ENCODE results near the gene TRABD2B. TPM values are rescaled to one million over a fixed set of nuclear protein-coding genes. Genes with fewer than 3 reads are reported as not detected.

TRABD2B gene
- total and polyA plus RNA-seq, 2 experiments from 2014 or later: 1.6 to 2.0 TPM

DNA sequence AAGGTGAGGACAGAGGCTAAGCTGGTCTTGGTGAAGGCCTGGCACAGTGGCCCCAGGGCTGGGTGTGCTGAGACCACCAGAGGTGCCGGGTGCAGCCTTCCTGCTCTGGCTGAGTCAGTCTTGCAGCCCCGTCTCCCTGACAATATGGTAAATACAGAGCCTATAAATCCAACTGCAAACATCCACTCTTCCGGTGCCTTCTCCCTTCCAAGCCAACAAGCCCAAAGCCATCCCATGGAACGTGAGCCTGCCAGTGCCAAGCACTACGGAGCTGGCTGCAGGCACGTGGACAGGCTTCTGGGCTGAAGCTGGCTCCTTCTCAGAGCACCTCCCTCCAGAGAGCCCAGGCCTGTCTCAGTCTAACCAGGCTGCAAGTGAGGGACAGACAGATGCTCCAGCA, 70.0 kb downstream of the TRABD2B start (continued):
- TF ChIP-seq JUNB (IDR thresholded peaks at IDR 0.05; ENCODE audit: unreplicated experiment) (no peak), CTCF (conservative IDR thresholded peaks at IDR 0.05; ENCODE audit: low read depth in 2 of 2) (no peak)

- no peak overlapping the region for H3K27ac Mint-ChIP-seq
- no peak overlapping the region for H2AFZ ChIP-seq
- no peak for ATAC-seq
- no peaks in the 10 kb centered on the region for H3K79me2 ChIP-seq (replicated peaks; ENCODE audit: insufficient read depth)
- H3K9me3 Mint-ChIP-seq: no peaks in the 10 kb centered on the region
- 0 out of 2 replicates have a peak, but pooled peaks cover 4% of the 10 kb centered on the region for H3K4me1 ChIP-seq (ENCODE audit: insufficient read depth)
- no peak overlapping the region for H3K4me3 ChIP-seq
- no peaks in the 10 kb centered on the region for H3K27me3 ChIP-seq (ENCODE audit: insufficient read depth)
- H3K27ac ChIP-seq (ENCODE audit: low read depth): no peak overlapping the region
- no peaks in the 10 kb centered on the region for H3K9me2 ChIP-seq (ENCODE audit: insufficient read depth)
- no peak overlapping the region for H3K4me3 Mint-ChIP-seq
- H3F3A ChIP-seq (replicated peaks; ENCODE audit: low read depth): no peaks in the 10 kb centered on the region
- H3K4me1 Mint-ChIP-seq: peaks cover 9% of the 10 kb centered on the region; the same call in 1 of the 3 replicates
- DNase-seq (ENCODE audit: low spot score): no peak
- H3K27me3 Mint-ChIP-seq (ENCODE audit: insufficient read depth, low read depth, poor library complexity): no peaks in the 10 kb centered on the region
- TF ChIP-seq CREB1 (CRISPR knock-in tag; IDR thresholded peaks at IDR 0.05; ENCODE audit: low read depth) (no peak), ZNF114 (CRISPR knock-in tag; IDR thresholded peaks at IDR 0.05) (no peak)
- no peak overlapping the region for H3K4me2 ChIP-seq
- H3K36me3 ChIP-seq (ENCODE audit: insufficient read depth): no peaks in the 10 kb centered on the region
- peaks cover 4% of the 10 kb centered on the region; the same call in 1 of the 2 replicates for H4K20me1 ChIP-seq (replicated peaks; ENCODE audit: insufficient read depth)
- H3K36me3 Mint-ChIP-seq (ENCODE audit: low read depth): no peaks in the 10 kb centered on the region
Observed at GRCh38 chr1:47926461-47926999, 70.7 kb downstream of the TRABD2B start.

GRCh38 chr1:47924270-47925048, 72.7 kb downstream of the TRABD2B start:
- Histone ChIP-seq H3K4me2 (no peak overlapping the region), H2AFZ (no peak overlapping the region), H3F3A (replicated peaks; ENCODE audit: low read depth) (no peaks in the 10 kb centered on the region), H3K4me1 (ENCODE audit: insufficient read depth) (no peaks in the 10 kb centered on the region), H3K79me2 (replicated peaks; ENCODE audit: insufficient read depth) (no peaks in the 10 kb centered on the region), H3K9me2 (ENCODE audit: insufficient read depth) (no peaks in the 10 kb centered on the region), H3K4me3 (no peak overlapping the region), H3K27ac (ENCODE audit: low read depth) (no peak overlapping the region), H3K36me3 (ENCODE audit: insufficient read depth) (no peaks in the 10 kb centered on the region), H4K20me1 (replicated peaks; ENCODE audit: insufficient read depth) (no peaks in the 10 kb centered on the region), H3K27me3 (ENCODE audit: insufficient read depth) (no peaks in the 10 kb centered on the region)
- DNase-seq (ENCODE audit: low spot score): no peak
- Mint-ChIP-seq H3K27ac (no peak overlapping the region), H3K4me1 (peaks cover 3% of the 10 kb centered on the region; the same call in 1 of the 3 replicates), H3K36me3 (ENCODE audit: low read depth) (no peaks in the 10 kb centered on the region), H3K9me3 (no peaks in the 10 kb centered on the region), H3K27me3 (ENCODE audit: insufficient read depth, low read depth, poor library complexity) (no peaks in the 10 kb centered on the region), H3K4me3 (no peak overlapping the region)
- peak; percentile 80 for ATAC-seq
- TF ChIP-seq, protein P1, sequence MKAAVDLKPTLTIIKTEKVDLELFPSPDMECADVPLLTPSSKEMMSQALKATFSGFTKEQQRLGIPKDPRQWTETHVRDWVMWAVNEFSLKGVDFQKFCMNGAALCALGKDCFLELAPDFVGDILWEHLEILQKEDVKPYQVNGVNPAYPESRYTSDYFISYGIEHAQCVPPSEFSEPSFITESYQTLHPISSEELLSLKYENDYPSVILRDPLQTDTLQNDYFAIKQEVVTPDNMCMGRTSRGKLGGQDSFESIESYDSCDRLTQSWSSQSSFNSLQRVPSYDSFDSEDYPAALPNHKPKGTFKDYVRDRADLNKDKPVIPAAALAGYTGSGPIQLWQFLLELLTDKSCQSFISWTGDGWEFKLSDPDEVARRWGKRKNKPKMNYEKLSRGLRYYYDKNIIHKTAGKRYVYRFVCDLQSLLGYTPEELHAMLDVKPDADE (IDR thresholded peaks at IDR 0.05): no peak
- no peak for TF ChIP-seq STAT1 (IDR thresholded peaks at IDR 0.05; ENCODE audit: unreplicated experiment)
- no peak for TF ChIP-seq EZH2 (IDR thresholded peaks at IDR 0.05; ENCODE audit: low read depth, unreplicated experiment)
- no peak for TF ChIP-seq ZNF114 (CRISPR knock-in tag; IDR thresholded peaks at IDR 0.05)
- no peak for TF ChIP-seq JUNB (IDR thresholded peaks at IDR 0.05; ENCODE audit: unreplicated experiment)
- no peak for TF ChIP-seq CREB1 (CRISPR knock-in tag; IDR thresholded peaks at IDR 0.05; ENCODE audit: low read depth)
- TF ChIP-seq ZNF462 (CRISPR knock-in tag; IDR thresholded peaks at IDR 0.05): no peak
- no peak for TF ChIP-seq NANOG (IDR thresholded peaks at IDR 0.05; ENCODE audit: borderline replicate concordance)
